ENCODE data around the gene TMEM72.

GRCh38 chr10:44891721-44892120 is 19.4 kb upstream of the TMEM72 start:
- TF ChIP-seq CTCF (IDR thresholded peaks at IDR 0.05), result no peak
- no peak for TF ChIP-seq EZH2 (IDR thresholded peaks at IDR 0.05)
